OCI-LY3 (cell line): ENCODE results near the gene ATP6V0C.

ENCODE experiments used
- CTCF ChIP-seq: fragments of 200-600, 300-600 bp; sonication (generic); IDR thresholded peaks from 2 replicates; pipeline ENCODE4 v1.5.1; 2014; ENCODE audit warnings: antibody characterized with exemption, low read length, low read depth
- EZH2phosphoT487 ChIP-seq: fragments of 200-600 bp; shearing (Covaris generic); IDR thresholded peaks from 2 replicates; pipeline ENCODE4 v1.6.1; 2018; ENCODE audit warnings: antibody characterized with exemption, mixed run types, low read depth

GRCh38 chr16:2531696-2532493 is 18.1 kb downstream of the ATP6V0C start:
- TF ChIP-seq CTCF (no peak), EZH2phosphoT487 (no peak)
